ENCODE results near the gene SAMD4B.
"Not testable (repeated sequence)": the region's sequence is repeated elsewhere in the genome, so short reads cannot be mapped to it uniquely, and the experiment has no call there.

Gene SAMD4B

DNA sequence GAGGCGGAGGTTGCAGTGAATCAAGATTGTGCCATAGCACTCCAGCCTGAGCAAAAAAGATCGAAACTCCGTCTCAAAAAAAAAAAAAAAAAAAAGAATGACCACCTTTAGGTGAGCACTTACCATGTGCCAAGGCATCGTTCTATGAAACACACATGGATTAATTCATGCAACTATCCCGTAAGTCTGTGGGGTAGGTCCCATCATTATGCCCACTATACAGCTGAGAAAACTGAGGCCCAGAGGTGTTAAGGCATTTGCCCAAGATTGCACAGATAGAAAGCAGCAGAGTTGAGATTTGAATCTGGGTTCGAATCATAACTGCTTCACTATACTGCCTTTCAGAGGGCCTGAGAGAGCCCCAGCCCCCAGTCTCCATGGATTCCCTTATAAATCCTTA is 8.7 kb upstream of the SAMD4B start:
- in situ Hi-C loops (cut with HindIII; ENCODE audit: low sequenced_read_pairs), result no loop called here

DNA sequence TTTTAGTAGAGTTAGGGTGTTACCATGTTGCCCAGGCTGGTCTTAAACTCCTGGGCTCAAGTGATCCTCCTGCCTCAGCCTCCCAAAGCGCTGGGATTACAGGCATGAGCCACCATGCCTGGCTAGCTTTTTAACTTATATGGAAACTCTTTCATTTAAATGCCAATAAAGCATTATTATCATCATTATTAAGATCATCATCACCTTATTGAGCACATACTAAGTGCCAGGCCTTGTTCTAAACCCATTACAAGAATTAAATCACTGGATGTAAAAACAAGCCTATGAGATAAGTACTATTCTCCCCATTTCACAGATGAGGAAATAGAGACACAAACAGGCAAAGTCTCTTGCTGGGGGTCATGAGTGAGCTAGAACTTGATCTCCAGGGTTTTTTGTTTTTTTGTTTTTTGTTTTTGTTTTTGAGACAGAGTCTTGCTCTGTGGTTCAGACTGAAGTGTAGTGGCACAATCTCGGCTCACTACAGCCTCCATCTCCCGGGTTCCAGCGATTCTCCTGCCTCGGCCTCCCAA is 7.7 kb upstream of the SAMD4B start:
- in situ Hi-C loops (cut with HindIII; ENCODE audit: low sequenced_read_pairs), result no loop called here

DNA sequence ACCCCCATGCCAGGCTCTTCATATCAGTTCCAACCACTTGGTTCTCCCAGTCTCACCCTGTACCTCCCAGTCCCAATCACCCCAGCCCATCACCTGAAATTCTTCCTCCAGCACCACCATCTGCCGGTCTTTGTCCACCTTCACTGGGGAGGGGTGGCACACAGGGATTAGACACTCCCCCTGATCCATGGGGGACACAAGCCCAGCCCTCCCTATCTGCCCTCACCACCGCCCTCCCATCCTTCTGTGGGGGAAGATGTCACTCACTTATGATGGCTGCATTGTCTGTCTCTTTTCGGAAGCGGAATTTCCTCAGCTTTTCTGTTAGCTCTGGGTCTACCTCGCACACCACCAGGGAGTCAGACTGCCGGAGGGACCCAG is 7.1 kb upstream of the SAMD4B start:
- in situ Hi-C loops (cut with HindIII; ENCODE audit: low sequenced_read_pairs), result no loop called here

DNA sequence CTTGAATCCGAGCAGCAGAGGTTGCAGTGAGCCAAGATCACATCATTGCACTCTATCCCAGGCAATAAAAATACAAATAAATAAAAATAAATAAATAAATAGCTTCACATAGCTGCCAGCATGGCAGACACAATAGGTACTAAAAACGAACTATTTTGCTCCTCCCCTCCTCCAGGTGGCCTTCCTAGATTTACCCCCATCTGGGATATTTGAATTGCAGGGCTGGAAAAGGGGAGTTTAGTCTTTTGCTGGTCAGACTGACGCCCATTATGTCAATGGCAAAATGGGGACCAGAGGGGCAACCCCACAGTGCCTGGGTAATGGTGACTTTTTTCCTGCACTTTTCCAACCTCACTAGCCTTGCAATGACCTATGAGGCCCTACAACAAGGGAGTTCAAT is 5.7 kb upstream of the SAMD4B start:
- in situ Hi-C loops (cut with HindIII; ENCODE audit: low sequenced_read_pairs), result no loop called here

DNA sequence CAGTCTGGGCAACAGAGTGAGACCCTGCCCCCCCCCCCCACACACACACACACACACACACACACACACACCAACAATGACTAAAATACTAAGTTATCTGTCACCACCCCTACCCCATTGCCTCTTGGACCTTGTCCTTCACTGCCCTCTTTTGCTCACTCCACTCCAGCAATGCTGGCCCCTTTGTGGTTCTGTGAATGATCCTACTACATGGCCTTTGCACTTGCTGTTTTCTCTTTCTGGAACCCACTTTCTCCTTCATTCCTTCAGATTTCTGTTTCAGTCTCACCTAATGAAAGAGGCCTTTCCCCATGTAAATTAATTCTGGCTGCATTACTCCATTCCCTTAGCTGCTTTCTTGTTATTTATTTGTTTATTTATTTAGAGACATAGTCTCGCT is 2.5 kb upstream of the SAMD4B start:
- in situ Hi-C loops (cut with HindIII; ENCODE audit: low sequenced_read_pairs), result no loop called here

DNA sequence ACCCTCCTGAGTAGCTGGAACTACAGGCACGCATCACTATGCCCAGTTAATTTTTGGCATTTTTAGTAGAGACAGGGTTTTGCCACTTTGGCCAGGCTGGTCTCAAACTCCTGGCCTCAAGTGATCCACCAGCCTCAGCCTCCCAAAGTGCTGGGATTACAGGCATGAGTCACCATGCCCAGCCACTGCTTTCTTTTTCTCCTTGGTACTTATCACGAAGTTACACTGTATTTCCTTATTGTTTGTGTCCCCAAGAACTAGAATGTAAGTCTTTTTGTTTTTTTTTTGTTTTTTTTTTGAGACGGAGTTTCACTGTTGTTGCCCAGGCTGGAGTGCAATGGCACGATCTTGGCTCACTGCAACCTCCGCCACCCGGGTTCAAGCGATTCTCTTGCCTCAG is 2.1 kb upstream of the SAMD4B start:
- in situ Hi-C loops (cut with HindIII; ENCODE audit: low sequenced_read_pairs), result not testable (repeated sequence)

DNA sequence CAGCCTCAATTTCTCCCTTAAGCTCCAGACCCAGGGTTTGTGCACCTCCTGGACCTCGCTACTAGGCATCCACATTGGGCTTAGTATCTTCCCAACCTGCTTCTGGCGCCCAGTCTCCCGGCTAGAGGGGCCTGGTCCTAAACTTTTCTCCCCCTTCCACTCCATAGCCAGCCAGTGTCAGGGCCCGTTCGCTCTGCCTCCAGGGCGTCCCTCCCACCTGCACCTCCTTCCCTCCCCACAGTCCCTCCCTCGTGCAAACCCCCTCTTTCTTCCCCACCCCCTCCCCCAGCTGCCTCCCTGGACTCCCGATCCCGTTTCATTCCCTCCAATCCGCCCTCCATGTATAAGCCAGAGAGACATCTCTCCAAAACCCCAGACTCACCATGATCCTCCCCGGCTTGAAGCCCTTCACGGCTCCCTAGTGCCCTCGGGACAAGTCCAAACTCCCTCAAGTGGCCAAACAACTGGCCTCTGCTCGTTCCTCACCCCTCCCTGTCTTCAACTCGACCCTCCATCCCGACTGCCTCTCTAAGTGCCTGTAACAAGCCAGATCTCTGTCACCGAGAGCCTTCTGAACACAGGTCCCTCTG is 997 bp upstream of the SAMD4B start:
- in situ Hi-C loops (cut with HindIII; ENCODE audit: low sequenced_read_pairs), result no loop called here

DNA sequence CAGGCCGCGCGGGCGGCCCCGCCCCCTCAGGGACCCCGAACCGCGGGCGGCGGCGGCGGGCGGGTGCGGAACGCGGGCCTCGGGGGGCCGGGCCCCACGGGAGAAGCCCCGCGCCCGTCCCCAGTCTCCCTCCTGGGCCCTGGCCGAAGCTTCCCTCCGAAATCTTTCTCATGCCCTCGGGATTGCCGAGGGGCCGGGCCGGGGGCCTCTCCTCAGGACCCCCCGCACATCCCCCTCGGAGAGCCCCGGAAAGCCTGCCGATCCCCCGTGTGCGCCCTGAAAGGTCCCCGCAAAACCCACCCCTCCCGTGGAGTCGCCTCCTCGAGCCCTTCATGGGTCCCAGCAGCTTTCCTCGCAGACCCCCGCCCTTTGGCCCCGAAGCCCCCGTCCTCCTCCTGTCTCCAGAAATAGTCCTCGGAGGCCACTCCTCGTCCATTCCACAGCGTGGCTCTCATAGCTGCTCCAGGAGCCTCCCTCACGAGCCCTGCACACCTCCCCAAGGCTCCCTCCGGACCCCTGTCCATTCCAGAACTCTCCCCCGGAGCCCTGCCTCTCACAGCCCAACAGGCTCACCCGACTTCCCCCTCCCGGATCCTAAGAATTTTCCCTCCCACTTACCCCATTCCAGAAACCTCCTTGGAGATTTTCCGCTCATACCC is 555 bp downstream of the SAMD4B start:
- in situ Hi-C loops (cut with HindIII; ENCODE audit: low sequenced_read_pairs), result no loop called here

DNA sequence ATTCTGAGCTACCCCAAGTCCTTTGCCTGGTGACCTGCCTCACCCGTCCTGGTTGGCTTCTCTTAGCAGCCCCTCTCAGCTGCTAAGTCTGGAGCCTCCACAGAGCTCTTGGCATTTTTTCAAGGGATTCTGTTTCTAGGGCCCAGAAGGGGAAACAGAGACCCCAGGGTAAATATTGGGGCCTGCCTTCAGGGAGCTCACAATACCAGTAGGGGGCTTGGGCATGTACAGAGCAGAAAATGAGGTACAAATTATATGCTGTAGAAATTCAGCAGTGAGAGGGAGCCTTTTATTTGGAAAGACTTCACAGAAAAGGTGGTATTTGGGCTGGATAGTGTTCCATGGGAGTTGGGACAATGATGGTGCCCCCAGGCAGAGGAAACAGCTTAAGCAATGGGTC is 3.7 kb downstream of the SAMD4B start:
- in situ Hi-C loops (cut with HindIII; ENCODE audit: low sequenced_read_pairs), result no loop called here

DNA sequence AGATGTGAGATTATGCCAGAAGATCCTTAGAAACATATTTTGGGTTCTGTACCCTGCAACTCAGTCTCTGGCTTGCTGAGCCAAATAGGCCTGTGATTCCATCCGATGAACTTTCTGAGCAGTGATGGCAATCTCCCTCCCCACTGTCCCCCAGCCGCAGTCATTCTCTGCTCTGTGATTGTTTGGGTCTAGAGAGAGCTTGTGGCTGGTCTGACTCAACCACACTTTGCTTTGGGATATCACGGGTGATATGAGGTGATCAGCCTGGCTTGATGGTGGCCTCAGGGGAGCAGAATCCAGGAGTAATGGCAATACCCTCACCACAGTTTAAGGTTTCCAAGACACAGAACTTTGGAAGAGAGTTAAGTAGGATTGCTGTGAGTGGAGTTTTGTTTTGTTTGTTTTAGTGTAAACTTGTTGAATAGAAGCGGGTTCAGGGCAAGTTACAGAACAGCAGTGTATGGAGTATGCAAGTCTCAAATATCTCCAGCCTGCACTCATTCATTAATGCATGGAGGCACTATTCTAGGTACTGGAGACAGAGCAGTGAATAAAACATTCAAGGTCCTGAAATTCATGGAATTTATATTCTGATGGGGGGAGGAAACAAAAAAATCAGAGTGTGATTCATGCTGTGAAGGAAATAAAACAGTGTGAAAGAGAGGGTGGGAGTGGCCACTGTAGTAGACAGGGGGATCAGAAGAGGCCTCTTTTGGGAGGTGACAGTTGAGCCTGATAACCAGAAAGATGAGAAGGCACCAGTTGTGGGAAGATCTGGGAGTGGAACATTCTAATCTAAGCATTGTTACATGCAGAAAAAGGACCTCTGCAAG is 5.3 kb downstream of the SAMD4B start:
- in situ Hi-C loops (cut with HindIII; ENCODE audit: low sequenced_read_pairs), result no loop called here

DNA sequence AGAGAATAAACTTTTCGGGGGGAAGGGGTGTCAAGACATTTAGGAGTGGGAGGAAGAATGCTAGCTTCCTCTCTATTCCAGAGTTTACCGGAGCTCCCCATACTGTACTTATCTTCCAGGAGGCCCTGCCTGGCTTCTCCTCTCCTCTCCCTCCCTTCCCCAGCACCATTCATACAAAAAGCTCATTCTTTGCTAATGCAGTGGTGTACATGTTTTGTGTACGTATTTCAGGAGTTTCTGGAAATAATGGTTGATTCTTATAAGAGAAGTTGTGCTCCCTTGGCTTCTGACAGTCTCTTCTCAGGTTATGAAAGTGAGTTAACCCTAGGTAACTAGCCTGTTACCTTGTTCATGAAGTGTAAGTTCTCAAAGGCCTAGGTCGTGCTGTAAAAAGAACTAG is 7.1 kb downstream of the SAMD4B start:
- in situ Hi-C loops (cut with HindIII; ENCODE audit: low sequenced_read_pairs), result no loop called here

DNA sequence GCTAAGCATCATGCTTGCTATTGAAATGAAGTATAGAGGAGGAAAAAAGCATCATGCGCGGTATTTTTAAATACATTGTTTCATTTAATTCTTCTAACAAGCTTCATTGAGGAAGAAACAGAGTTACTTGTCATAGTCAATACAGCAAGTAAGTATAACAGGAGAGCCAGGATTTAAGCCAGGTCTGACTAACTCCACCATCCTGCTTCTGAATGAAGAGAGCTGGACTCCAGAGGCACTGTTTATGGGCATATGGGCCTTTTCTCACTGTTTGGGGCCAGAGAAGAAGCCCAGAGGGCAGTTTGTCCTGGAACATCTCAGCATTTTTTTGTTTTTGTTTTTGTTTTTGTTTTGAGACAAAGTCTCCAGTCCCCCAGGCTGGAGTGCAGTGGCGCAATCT is 7.9 kb downstream of the SAMD4B start:
- in situ Hi-C loops (cut with HindIII; ENCODE audit: low sequenced_read_pairs), result no loop called here

DNA sequence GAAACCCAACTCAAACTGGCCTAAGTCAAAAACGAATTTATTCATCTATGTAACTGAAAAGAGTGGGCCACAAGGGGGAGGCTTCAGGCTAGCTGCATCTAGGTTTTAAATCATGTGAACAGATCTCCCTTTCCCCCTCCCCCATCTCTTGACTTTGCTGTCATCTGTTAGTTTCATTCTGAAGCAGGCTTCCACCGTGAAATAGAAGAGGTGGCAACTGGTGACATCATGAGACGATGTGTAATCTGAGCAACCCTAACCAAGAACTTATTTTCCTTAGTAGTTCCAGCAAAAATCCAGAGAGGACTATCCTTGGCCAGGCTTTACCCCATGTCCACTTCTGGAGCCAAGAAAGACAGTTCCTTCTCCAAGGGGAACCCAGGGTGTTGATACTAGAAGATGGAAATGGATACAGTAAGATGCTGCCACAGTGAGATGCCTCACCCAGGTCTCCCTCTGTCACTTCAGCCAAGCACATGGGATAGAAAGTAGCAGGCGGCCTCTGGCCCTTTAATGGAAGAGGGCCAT is 9.4 kb downstream of the SAMD4B start:
- in situ Hi-C loops (cut with HindIII; ENCODE audit: low sequenced_read_pairs), result no loop called here

DNA sequence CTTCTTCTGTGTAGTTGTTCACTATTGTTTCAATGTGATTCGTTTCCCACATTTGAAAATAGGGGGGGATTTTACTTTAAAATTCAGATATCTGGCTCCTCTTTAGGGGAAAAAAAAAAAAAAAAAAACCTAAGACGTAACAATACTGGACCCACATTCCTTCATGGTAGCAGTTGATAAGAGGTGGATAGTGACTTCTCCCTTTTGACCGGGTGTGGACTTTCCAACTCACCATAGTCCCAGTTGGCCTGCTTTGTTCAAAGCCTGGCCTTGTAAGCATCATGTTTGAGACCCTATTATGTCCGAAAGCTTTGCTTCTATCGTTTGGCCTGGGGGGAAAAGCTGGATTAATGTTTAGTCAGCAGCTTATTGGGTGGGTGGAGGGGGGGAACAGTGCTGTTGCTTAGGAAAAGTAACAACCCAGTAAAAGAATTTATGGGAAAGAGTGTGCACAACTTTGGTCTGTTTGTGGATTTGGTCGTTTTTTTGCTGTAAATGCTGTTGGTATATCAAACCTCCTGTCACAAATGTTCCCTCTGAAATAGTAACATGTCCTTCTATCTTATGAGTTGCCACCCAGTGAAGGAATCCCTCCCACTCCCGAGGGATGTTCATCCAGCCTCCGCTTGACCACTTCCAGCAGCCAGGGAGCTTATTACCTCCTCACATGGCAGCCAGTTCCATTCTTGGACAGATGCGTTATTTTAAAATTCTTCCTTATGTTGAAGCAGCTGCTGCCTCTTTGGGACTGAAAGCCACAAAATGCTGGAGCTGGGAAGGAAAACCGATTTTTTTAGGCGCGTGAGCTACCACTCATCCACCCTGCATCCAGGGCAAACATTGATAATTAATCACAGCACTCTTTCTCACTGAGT is 10.4 kb downstream of the SAMD4B start:
- in situ Hi-C loops (cut with HindIII; ENCODE audit: low sequenced_read_pairs), result no loop called here

DNA sequence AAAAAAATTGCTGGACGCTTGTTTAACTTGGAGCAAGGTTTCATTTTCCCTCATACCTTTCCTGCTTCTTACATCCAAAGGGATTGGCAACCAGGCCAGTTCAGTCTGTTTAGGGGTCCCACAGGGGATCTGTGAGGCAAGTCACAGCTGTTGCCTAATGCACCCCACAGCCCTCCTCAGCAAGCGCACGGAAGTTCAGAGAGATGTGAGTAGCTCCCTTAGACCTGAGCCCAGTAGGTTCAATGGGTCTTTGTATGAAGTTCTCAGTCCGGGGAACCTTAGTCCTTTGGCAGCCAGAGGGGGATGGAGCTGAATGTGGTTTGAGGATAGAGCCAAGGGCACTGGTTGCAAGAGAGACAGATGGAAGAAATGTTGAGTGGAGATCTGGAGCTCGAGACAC is 13.0 kb downstream of the SAMD4B start:
- in situ Hi-C loops (cut with HindIII; ENCODE audit: low sequenced_read_pairs), result no loop called here

DNA sequence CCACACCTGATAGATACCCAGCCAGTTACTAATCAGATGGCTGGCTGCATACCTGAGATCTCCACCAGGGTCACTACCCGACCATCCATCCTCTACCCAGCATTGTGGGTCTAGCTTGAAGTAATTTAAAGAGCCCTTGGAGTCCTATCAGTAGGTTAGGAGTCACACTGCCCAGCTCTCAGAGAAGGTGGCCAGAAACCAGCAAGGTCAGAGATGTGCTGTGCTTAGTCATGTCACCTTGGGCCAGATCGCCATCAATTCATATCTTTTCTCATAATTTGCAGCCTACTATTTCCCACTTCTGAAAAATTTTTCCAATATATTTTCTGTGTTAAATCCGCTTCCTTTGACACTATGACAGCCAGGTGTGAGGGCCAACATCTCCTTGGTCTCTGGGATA is 13.9 kb downstream of the SAMD4B start:
- in situ Hi-C loops (cut with HindIII; ENCODE audit: low sequenced_read_pairs), result no loop called here

DNA sequence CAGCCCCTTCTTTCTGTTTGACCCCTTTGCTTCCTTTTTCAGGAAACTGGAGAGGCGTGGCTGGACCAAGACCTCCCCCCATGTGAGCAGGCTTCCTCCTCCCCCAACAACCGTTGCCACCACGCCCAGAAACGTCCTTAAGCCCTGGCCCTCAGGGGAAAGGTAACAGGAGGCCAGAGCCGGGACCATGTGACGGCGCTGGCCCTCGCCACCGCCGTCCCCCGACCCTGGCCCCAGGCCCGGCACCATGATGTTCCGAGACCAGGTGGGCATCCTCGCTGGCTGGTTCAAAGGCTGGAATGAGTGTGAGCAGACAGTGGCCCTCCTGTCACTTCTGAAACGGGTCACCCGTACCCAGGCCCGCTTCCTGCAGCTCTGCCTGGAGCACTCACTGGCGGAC is 14.4 kb downstream of the SAMD4B start:
- in situ Hi-C loops (cut with HindIII; ENCODE audit: low sequenced_read_pairs), result no loop called here

DNA sequence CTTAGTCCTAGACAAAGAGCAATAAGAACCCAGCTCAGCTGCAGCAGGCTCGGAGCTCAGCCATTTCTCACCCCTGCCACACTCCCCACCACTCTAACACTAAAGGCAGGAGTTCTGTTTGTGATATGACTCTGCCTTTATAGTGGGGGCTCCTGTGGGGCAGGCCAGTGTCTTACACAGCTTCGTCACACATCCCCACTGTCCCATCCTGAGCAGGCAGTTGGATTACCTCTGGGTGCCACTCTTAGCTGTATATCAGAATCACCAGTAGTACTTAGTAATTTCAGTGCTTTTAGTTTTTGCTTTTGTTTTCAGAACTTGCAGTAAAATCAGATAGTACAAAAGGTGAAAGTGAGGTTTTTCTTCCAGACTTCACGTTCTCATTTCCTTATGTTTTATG is 16.8 kb downstream of the SAMD4B start:
- in situ Hi-C loops (cut with HindIII; ENCODE audit: low sequenced_read_pairs), result no loop called here

DNA sequence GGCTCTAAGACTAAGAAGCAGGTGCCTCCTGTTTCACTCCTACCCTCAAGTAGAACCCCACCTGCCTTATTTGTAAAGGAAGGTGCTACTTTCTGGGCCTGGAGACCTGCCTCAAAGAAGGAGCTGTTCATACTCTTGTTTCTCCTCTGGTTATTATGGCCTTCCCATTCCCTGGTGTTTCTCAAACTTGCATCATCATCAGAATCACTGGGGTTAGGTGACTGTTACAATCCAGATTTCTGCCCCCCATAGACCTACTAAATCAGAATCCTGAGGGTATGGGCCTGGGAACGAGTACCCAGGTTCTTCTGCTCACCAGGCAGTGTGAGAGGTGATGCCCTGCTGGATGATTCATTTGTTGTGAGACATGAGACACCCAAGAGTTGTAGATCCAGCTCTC is 18.4 kb downstream of the SAMD4B start:
- in situ Hi-C loops (cut with HindIII; ENCODE audit: low sequenced_read_pairs), result no loop called here

DNA sequence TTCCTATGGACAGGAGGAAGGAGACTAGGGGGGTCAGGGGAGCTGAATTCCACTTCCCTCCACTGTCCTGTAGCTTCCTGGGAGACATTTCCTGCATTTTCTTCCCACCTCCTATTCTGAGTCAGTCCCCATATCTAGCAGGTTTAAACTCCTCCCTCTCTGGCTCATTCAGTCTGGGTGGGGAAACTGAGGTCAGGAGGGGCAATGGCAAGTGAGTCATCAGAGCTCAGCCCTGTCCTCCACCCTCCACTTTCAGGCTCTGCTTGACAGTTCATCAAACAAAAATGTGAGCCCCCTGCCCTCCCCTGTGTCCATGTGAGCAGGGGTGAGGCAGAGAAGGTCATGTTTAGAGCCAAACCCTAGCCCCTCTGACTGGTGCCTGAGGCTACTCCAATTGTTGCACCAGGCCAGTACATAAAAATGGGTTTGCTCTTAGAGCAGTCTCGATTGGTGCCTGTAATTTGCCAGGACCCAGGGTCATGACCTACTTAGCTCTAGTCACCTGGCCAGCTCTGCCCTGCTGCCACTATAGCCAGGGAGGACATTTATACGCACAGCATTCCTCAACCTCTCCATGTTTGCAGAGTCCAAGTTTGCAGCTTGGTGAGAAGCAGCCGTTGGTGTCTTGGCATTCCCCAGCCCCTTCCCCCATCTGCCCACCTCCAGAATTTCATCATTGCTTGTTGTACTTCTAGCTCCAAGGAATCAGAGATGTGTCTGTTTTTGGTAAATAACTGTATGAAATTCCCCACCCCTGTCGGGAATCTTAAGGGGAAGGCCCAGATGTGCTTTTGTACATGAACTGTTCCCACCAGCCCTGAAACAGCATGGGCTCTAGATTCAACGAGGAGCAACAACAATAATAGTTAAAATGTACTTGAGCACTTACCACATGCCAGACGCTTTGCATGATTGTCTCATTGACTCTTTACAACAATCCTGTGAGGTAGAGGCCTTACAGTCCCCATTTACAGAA is 20.7 kb downstream of the SAMD4B start:
- in situ Hi-C loops (cut with HindIII; ENCODE audit: low sequenced_read_pairs), result no loop called here

Measured in DLD1 (cell line).